Measurements from ENCODE around the gene RAB4B.
"Not testable (repeated sequence)": the region's sequence is repeated elsewhere in the genome, so short reads cannot be mapped to it uniquely, and the experiment has no call there.

RAB4B gene

DNA sequence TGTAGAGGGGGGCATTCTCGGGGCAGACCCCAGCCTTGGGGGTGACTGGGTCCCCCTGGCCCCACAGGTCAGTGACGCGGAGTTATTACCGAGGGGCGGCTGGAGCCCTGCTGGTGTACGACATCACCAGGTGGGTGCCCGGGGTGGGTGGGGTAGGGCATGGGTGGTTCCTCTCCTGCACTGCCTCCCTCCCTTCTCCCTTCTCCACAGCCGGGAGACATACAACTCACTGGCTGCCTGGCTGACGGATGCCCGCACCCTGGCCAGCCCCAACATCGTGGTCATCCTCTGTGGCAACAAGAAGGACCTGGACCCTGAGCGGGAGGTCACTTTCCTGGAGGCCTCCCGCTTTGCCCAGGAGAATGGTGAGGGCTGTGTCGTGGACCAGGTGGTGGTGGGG, 5.7 kb downstream of the RAB4B start:
- Histone ChIP-seq H3K27ac (replicated peaks) (no peak overlapping the region), H3K27me3 (ENCODE audit: insufficient read depth, poor library complexity, severe bottlenecking) (no peaks in the 10 kb centered on the region), H3K4me3 (replicated peaks; ENCODE audit: insufficient read depth, low read length) (no peak overlapping the region)
- no peak for DNase-seq (ENCODE audit: low read depth in 1 of 2, low spot score in 1 of 2)
- TF ChIP-seq POLR2AphosphoS5 (IDR thresholded peaks at IDR 0.05; ENCODE audit: low read depth) (no peak), GABPA (IDR thresholded peaks at IDR 0.05; ENCODE audit: low read depth) (no peak), SPI1 (IDR thresholded peaks at IDR 0.05; ENCODE audit: borderline replicate concordance, low read depth) (no peak)
- TF ChIP-seq, protein P1, sequence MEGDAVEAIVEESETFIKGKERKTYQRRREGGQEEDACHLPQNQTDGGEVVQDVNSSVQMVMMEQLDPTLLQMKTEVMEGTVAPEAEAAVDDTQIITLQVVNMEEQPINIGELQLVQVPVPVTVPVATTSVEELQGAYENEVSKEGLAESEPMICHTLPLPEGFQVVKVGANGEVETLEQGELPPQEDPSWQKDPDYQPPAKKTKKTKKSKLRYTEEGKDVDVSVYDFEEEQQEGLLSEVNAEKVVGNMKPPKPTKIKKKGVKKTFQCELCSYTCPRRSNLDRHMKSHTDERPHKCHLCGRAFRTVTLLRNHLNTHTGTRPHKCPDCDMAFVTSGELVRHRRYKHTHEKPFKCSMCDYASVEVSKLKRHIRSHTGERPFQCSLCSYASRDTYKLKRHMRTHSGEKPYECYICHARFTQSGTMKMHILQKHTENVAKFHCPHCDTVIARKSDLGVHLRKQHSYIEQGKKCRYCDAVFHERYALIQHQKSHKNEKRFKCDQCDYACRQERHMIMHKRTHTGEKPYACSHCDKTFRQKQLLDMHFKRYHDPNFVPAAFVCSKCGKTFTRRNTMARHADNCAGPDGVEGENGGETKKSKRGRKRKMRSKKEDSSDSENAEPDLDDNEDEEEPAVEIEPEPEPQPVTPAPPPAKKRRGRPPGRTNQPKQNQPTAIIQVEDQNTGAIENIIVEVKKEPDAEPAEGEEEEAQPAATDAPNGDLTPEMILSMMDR (IDR thresholded peaks at IDR 0.05; ENCODE audit: insufficient read depth, low read length) = no peak
- TF ChIP-seq, protein P2, sequence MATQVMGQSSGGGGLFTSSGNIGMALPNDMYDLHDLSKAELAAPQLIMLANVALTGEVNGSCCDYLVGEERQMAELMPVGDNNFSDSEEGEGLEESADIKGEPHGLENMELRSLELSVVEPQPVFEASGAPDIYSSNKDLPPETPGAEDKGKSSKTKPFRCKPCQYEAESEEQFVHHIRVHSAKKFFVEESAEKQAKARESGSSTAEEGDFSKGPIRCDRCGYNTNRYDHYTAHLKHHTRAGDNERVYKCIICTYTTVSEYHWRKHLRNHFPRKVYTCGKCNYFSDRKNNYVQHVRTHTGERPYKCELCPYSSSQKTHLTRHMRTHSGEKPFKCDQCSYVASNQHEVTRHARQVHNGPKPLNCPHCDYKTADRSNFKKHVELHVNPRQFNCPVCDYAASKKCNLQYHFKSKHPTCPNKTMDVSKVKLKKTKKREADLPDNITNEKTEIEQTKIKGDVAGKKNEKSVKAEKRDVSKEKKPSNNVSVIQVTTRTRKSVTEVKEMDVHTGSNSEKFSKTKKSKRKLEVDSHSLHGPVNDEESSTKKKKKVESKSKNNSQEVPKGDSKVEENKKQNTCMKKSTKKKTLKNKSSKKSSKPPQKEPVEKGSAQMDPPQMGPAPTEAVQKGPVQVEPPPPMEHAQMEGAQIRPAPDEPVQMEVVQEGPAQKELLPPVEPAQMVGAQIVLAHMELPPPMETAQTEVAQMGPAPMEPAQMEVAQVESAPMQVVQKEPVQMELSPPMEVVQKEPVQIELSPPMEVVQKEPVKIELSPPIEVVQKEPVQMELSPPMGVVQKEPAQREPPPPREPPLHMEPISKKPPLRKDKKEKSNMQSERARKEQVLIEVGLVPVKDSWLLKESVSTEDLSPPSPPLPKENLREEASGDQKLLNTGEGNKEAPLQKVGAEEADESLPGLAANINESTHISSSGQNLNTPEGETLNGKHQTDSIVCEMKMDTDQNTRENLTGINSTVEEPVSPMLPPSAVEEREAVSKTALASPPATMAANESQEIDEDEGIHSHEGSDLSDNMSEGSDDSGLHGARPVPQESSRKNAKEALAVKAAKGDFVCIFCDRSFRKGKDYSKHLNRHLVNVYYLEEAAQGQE (IDR thresholded peaks at IDR 0.05; ENCODE audit: insufficient replicate concordance, low read depth) = no peak

DNA sequence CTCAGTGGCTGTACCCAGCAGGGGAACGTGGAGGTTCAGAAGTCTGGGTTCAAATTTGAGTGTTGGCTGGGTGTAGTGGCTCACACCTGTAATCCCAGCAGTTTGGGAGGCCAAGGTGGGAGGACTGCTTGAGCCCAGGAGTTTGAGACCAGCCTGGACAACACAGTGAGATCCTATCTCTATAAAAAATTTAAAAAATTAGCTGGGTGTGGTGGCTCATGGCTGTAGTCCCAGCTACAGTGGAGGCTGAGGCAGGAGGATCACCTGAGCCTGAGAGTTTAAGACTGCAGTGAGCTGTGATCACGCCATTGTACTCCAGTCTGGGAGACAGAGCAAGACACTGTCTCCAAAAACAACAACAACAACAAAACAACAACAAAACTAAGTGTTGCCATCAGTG, 6.1 kb downstream of the RAB4B start:
- not testable (repeated sequence) for H3K27ac ChIP-seq (replicated peaks); DNase-seq (ENCODE audit: low read depth in 1 of 2, low spot score in 1 of 2); H3K4me3 ChIP-seq (replicated peaks; ENCODE audit: insufficient read depth, low read length); H3K27me3 ChIP-seq (ENCODE audit: insufficient read depth, poor library complexity, severe bottlenecking)

DNA sequence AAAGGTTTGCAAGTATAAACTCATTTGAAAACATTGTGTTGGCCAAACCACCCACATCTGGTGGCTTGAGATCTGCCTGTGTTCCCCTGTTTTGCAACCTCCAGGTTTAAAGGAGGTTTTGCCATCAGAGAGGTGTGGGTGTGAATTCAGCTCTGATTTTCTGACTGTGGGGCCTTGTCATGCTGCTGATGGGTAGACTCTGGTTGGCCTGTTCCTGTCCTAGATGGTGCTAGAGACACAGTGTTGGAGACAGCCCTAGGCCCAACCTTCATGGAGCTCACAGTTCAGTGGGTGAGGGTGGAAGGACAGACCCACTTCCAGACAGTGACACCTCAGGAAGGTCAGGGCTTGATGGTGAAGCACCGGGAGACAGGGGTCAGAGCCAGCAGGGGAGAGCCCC, 7.5 kb downstream of the RAB4B start:
- no peak overlapping the region for H3K4me3 ChIP-seq (replicated peaks; ENCODE audit: insufficient read depth, low read length)
- H3K27ac ChIP-seq (replicated peaks) = no peak overlapping the region
- no peak for DNase-seq (ENCODE audit: low read depth in 1 of 2, low spot score in 1 of 2)
- H3K27me3 ChIP-seq (ENCODE audit: insufficient read depth, poor library complexity, severe bottlenecking) = no peaks in the 10 kb centered on the region
- TF ChIP-seq SPI1 (IDR thresholded peaks at IDR 0.05; ENCODE audit: borderline replicate concordance, low read depth) (no peak), POLR2AphosphoS5 (IDR thresholded peaks at IDR 0.05; ENCODE audit: low read depth) (no peak), GABPA (IDR thresholded peaks at IDR 0.05; ENCODE audit: low read depth) (no peak)
- TF ChIP-seq, protein P1 (IDR thresholded peaks at IDR 0.05; ENCODE audit: insufficient read depth, low read length) = no peak

DNA sequence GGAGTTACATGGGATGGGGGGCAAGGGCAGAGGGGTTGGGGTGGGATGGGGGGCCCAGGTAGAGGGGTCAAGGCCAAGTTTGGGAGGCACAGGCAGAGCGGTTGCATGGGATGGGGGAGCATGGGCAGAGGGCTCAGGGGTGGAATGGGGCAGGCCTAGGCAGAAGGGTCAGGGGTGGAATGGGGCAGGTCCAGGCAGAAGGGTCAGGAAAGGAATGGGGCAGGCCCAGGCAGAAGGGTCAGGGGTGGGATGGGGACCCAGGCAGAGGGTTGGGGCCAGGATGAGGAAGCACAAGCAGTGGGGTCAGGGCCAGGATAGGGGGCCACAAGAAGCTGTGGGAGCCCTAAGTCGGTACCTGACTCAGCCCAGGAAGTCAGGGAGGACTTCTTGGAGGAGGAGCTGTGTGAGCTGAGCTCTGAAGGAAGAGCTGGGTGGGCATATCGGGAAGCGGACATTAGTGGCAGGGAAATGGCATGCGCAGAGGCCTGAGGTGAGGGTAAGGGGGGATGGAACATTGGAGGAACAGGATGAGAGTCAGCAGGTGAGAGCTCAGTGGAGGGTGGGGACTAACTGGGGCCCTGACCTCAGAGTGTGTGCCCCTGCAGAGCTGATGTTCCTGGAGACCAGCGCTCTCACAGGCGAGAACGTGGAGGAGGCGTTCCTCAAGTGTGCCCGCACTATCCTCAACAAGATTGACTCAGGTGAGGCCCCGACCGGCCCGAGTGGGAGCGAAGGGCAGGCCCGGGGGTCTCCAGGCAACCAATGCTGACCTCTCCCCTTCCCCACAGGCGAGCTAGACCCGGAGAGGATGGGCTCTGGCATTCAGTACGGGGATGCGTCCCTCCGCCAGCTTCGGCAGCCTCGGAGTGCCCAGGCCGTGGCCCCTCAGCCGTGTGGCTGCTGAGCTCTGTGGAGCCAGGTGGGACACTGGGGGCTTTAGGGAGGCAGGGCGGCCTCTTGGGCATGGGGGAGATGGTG, 8.3 kb downstream of the RAB4B start:
- no peak overlapping the region for H3K27ac ChIP-seq (replicated peaks)
- H3K27me3 ChIP-seq (ENCODE audit: insufficient read depth, poor library complexity, severe bottlenecking) = no peaks in the 10 kb centered on the region
- TF ChIP-seq, protein P1 (IDR thresholded peaks at IDR 0.05; ENCODE audit: insufficient read depth, low read length) = no peak
- TF ChIP-seq GABPA (IDR thresholded peaks at IDR 0.05; ENCODE audit: low read depth) (no peak), SPI1 (IDR thresholded peaks at IDR 0.05; ENCODE audit: borderline replicate concordance, low read depth) (no peak), POLR2AphosphoS5 (IDR thresholded peaks at IDR 0.05; ENCODE audit: low read depth) (no peak)
- TF ChIP-seq, protein P2 (IDR thresholded peaks at IDR 0.05; ENCODE audit: insufficient replicate concordance, low read depth) = no peak
- DNase-seq (ENCODE audit: low read depth in 1 of 2, low spot score in 1 of 2) = no peak
- no peak overlapping the region for H3K4me3 ChIP-seq (replicated peaks; ENCODE audit: insufficient read depth, low read length)

Measured in HL-60 (cell line).